Measurements from ENCODE around the gene TDG.
"Not testable (repeated sequence)": the region's sequence is repeated elsewhere in the genome, so short reads cannot be mapped to it uniquely, and the experiment has no call there.

The TDG gene

GRCh38 chr12:104025771-104026170, 60.1 kb downstream of the TDG start:
- no peak for FAIRE-seq

DNA sequence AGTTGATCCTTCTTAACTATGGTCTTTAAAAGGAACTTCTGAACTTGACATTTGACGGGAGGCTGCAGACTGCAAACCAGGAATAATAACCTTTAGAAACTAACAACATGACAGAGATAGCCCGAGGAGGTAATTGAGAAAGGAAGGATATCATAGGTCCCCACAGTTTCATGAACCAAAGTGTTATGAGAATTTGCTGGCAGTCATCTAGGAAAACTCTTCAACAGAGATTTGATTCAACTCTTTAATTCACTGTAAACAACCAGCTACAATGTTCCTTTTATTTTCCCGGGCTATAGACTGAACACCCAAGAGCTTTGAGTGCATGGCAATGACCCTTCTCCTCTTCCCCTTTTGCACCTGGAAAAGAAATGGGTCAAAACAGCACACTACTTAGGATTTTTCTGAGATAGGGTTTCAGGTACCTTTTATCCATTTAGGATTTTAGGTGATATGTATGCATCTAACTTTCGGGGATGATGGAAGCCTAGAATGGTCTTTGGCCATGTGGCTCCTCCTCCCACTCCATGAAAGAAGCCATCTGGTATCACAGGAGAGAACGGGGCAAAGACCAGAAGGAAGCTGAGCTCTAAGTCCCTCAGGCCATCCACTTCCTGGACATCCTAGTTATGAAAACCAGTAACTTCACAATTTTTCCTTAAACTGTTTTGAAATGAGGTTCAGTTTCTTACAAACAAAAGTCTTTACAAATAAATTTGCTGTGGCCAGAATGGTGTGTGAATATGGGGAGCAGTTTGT, 61.3 kb downstream of the TDG start:
- no peak for FAIRE-seq

- FAIRE-seq = not testable (repeated sequence)
Measured at GRCh38 chr12:104030596-104030995, 64.9 kb downstream of the TDG start.

DNA sequence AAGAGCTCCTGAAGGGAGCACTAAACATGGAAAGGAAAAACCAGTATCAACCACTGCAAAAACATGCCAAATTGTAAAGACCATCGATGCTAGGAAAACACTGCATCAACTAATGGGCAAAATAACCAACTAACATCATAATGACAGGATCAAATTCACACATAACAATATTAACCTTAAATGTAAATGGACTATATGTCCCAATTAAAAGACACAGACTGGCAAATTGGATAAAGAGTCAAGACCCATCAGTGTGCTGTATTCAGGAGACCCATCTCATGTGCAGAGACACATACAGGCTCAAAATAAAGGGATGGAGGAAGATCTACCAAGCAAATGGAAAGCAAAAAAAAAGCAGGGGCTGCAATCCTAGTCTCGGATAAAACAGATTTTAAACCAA, 70.5 kb downstream of the TDG start:
- FAIRE-seq = not testable (repeated sequence)
